ENCODE results near the gene DIPK1A.

DIPK1A gene

DNA sequence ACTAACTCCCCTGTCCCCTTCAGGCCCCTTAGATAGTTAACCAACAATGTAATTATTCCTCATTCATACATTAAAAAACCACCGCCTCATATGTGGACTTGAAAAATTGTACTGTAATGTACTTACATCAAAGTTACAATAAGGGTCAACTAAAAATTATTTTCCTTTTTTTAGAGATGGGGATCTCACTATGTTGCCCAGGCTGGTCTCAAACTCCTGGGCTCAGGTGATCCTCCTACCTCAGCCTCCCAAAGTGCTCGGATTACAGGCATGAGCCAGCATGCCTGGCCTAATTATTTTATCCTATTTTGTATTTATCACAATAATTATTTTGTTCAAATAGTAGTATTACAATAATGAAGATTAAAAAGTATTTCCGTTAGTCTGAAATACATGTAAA, 116.8 kb downstream of the DIPK1A start:
- ChIA-PET POLR2A (no interaction called here), CTCF (interaction anchor here (1.7 kb wide), 1 partner anchor 149 kb away, joined by 4 read pairs; no protein-coding TSS in a partner anchor)
- no peak for DNase-seq (ENCODE audit: extremely low spot score)
- TF ChIP-seq, protein P1, sequence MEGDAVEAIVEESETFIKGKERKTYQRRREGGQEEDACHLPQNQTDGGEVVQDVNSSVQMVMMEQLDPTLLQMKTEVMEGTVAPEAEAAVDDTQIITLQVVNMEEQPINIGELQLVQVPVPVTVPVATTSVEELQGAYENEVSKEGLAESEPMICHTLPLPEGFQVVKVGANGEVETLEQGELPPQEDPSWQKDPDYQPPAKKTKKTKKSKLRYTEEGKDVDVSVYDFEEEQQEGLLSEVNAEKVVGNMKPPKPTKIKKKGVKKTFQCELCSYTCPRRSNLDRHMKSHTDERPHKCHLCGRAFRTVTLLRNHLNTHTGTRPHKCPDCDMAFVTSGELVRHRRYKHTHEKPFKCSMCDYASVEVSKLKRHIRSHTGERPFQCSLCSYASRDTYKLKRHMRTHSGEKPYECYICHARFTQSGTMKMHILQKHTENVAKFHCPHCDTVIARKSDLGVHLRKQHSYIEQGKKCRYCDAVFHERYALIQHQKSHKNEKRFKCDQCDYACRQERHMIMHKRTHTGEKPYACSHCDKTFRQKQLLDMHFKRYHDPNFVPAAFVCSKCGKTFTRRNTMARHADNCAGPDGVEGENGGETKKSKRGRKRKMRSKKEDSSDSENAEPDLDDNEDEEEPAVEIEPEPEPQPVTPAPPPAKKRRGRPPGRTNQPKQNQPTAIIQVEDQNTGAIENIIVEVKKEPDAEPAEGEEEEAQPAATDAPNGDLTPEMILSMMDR (IDR thresholded peaks at IDR 0.05; ENCODE audit: control extremely low read depth, extremely low read depth, low read depth, missing control alignments): no peak

DNA sequence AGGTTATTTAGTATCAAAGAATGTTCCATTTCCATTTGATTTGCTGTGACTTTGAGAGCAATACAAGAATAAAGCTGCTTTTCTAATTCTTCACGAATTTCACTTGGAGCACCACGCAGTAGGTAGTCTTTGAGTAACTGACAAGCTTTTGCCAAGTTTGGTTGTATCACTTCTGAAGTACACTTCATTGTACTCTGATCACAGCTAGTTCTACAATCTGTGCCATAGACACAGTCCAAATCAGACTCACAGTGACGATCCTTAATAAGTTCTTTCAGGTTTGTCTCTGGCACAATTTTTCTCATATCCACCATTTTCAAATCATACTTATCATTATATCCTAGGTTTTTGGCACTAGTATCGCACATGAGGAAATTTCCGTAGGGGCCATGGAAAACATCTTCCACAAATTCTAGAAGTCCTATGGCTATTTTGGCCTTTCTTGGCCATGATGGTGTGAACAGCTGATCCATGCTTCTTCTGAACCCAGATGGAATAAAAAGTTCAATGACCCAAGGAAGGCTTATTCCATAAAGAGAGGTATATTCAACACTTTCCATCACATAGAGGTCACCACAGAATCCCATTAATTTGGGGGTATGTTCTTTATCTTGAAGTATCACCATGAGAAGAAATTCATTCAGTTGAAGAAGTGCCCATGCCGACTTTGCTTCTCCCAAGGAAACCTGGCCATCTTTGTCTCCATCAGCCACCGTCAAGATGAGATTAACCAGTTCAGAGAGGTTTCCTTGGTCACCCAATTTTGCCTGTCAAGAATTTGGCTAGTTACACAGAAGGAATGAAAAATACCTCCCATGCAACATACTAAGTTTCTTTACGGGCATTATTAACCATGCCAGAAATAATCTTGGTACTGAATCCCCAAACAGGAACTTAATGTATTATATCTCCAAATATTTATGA, 117.6 kb downstream of the DIPK1A start:
- TF ChIP-seq, protein P1 (IDR thresholded peaks at IDR 0.05; ENCODE audit: control extremely low read depth, extremely low read depth, low read depth, missing control alignments): no peak
- ChIA-PET CTCF (interaction anchor here (2.4 to 4.4 kb wide), 3 partner anchors 12 to 150 kb away, joined by 14 to 21 read pairs (median 15); partner anchors contain the start of gene RPL5), POLR2A (interaction anchor here (1.1 kb wide), 1 partner anchor 12 kb away, joined by 4 read pairs; the partner anchor contains the start of gene RPL5)
- DNase-seq (ENCODE audit: extremely low spot score): no peak

DNA sequence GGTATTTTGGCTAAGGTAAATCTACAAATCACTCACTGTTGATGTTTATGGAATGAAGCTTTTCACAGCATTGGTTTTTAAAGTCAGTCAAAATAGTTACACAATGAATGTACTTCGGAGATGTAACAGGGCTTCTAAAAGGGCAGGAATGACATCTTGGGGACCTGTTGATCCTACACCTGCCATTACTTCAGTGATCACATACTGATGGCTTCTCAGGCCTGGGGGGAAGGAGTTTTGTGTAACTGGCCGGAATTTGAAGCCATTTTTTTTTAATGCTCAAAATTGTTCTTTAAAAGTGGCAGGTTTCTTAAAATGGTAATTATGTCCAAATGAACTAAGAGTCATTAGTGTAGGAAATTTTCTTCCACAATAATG, 118.2 kb downstream of the DIPK1A start:
- no peak for DNase-seq (ENCODE audit: extremely low spot score)
- TF ChIP-seq, protein P1 (IDR thresholded peaks at IDR 0.05; ENCODE audit: control extremely low read depth, extremely low read depth, low read depth, missing control alignments): no peak
- ChIA-PET CTCF (interaction anchor here (2.4 to 4.4 kb wide), 3 partner anchors 11 to 151 kb away, joined by 14 to 21 read pairs (median 15); partner anchors contain the start of gene RPL5), POLR2A (interaction anchor here (1.1 kb wide), 1 partner anchor 11 kb away, joined by 4 read pairs; the partner anchor contains the start of gene RPL5)

DNA sequence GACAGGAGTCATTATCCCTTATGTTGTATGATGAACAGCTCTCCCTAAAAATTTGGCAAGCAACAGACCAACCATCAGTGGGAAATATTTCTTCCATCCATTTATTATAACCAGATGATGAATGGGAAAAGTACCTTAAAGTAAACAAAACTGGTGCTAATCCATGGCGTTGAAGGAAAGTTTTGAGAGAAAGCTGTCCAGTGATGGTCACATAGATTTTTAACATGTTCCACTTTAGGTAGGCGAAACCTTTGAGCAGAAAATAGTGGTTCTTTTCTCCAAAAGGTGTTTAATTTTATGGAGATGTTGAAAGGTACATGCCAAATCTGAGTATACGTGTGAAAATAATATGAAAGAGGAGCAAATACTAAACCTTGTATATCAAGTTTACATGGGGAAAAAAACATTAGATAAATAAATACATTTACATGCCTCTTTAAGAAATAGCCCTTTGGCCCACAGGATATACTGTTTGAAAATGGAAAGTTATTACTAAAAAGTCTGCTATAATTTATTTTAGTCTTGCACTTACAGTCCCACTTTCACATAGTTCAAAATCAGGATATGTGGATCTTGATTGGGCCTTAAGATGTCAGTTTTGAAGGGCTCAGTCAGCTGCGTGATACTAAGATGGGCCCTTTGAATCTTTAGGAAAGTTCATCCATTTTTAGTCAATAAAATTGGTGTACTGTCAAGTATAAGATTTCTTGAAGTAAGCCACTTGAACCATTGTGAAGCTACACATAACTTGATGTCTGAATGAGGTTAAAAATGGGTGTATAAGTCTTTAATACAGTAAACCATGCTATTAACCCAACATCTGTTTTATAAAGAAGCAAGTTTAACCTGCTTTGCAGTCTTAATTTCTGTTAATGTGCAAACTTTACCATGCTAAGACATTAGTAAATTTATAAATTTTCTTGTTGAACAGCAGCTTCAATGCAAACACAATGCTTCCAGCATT, 118.9 kb downstream of the DIPK1A start:
- TF ChIP-seq, protein P1 (IDR thresholded peaks at IDR 0.05; ENCODE audit: control extremely low read depth, extremely low read depth, low read depth, missing control alignments): no peak
- ChIA-PET CTCF (interaction anchor here (1.0 to 4.4 kb wide), 5 partner anchors 9 to 152 kb away, joined by 3 to 21 read pairs (median 14); partner anchors contain the start of gene RPL5), POLR2A (interaction anchor here (0.6 to 1.1 kb wide), 2 partner anchors 11 to 120 kb away, joined by 4 to 9 read pairs; partner anchors contain the start of gene RPL5)
- DNase-seq (ENCODE audit: extremely low spot score): no peak

DNA sequence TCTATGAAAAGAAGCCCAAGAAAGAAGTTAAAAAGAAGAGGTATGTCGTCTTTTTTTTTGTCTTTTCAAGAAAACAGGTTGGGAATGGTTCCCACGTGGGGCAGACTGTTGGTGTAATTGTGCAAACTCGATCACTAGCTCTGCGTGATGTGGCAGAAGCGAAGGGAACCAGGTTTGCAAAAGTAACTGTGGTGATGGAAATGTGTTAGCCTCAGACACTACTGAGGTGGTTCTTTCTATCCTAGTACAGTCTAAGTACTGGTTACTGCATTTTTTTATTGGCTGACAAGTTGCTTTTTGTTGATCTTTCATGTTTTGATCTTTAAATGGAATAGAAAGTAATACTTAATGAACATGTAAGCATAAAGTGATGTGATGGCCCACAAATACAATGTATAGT, 120.7 kb downstream of the DIPK1A start:
- ChIA-PET CTCF (interaction anchor here (0.8 to 4.4 kb wide), 4 partner anchors 8 to 23 kb away, joined by 3 to 21 read pairs (median 4); partner anchors contain the start of gene RPL5), POLR2A (no interaction called here)
- no peak for DNase-seq (ENCODE audit: extremely low spot score)
- TF ChIP-seq, protein P1 (IDR thresholded peaks at IDR 0.05; ENCODE audit: control extremely low read depth, extremely low read depth, low read depth, missing control alignments): no peak
